Measurements from ENCODE around the gene MYO7A.

DNA sequence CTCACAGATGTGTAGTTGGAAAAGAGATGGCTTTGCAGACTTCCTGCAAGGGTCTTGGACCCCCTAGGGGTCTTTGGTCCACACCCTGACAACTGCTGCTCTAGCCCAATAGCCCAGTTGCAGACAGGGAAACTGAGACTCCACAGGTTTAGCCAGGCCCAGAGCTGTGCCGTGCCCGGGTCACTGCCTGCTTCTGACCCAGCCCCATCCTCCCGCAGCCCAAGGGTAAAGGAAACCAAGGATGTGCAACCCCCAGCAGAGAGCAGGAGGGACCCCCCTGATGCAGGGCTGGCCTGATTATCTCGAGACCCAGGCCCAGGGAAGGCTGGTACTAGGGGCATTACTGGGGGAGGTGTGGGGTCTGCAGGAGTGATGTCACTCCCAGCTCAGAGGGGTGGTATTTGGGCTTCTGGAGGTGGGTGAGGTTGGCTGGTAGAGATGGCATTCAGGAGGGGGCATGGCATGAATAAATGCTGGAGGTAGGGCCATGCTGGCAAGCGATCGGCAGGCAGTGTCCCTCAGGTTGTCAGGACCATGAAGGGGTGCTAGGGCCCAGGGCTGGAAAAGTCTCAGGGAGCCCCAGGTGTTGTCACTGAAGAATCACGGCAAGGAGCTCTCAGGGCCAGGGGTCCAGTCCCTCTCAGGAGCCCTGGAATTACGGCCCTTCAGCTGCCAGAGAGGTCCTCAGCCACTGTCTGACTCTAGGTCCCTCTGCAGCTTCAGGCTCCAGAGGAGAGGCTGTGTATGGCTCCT is 21.1 kb downstream of the MYO7A start:
- TF ChIP-seq, protein P1, sequence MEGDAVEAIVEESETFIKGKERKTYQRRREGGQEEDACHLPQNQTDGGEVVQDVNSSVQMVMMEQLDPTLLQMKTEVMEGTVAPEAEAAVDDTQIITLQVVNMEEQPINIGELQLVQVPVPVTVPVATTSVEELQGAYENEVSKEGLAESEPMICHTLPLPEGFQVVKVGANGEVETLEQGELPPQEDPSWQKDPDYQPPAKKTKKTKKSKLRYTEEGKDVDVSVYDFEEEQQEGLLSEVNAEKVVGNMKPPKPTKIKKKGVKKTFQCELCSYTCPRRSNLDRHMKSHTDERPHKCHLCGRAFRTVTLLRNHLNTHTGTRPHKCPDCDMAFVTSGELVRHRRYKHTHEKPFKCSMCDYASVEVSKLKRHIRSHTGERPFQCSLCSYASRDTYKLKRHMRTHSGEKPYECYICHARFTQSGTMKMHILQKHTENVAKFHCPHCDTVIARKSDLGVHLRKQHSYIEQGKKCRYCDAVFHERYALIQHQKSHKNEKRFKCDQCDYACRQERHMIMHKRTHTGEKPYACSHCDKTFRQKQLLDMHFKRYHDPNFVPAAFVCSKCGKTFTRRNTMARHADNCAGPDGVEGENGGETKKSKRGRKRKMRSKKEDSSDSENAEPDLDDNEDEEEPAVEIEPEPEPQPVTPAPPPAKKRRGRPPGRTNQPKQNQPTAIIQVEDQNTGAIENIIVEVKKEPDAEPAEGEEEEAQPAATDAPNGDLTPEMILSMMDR (IDR thresholded peaks at IDR 0.05) = no peak
- TF ChIP-seq POLR2A (IDR thresholded peaks at IDR 0.05) = no peak
